DMS79 (cell line): ENCODE results near the gene DIABLO.
"Not testable (repeated sequence)": the region's sequence is repeated elsewhere in the genome, so short reads cannot be mapped to it uniquely, and the experiment has no call there.

Experiments
- DNase-seq: peaks from one replicate; lab custom pipeline; 2025; lab: John Stamatoyannopoulos, UW

Gene DIABLO

DNA sequence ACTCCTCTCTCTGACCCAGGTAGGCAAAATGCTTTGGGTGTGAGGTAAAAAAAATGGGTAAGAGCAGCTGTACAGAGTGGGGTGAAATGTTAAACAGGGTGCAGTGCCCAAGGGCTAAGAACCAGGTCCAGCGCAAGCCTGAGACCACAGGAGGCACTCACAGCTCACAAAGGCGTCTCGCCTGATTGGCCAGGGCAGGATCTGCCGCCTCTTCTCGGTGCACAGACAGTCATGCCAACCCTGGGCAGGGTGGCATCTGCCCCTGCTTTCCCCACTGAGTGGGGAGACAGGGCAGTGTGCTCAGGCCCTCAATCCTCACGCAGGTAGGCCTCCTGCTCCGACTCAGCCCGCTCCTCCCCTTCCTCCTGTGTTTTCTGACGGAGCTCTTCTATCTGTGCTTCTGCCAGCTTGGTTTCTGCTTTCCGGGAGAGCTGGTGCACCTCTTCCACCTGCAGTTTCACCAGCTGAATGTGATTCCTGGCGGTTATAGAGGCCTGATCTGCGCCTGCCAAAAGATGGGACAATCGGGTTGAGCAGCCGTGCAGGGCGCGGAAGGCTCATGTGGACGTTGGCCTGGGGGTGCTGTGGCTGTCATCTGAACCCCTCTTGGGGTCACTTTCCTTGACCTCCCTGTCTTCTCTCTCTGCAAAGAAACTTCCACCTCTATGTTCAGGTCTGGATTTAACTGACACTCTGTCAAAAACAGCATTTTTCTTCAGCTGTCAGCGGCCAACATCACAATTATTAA is 17.6 kb downstream of the DIABLO start:
- no peak for DNase-seq

DNA sequence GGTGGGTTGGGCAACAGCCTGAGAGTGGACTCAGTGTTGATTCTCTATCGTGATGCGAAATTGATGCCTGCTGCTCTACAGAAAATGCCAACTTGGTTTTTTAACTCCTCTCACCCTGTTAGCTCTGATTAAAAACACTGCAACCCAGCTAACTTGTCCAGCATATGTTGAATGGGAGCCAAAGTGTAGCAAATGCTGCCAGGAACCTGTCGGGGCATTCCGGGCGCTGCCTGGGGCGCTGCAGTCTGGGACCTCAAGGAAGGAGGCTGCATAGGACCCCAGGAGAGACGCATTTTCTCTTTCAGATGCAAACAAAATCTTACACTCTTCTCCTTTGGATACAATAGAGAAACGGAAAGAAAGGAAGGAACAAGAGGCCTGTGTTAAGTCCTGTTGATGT is 18.5 kb downstream of the DIABLO start:
- no peak for DNase-seq

DNA sequence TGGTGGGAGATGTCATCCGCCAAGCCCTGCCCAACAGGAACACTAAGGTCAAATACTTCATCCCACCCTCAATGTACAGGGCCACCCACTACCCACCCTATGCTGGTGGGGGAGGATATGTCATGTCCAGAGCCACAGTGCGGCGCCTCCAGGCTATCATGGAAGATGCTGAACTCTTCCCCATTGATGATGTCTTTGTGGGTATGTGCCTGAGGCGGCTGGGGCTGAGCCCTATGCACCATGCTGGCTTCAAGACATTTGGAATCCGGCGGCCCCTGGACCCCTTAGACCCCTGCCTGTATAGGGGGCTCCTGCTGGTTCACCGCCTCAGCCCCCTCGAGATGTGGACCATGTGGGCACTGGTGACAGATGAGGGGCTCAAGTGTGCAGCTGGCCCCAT is 18.9 kb downstream of the DIABLO start:
- DNase-seq: no peak

DNA sequence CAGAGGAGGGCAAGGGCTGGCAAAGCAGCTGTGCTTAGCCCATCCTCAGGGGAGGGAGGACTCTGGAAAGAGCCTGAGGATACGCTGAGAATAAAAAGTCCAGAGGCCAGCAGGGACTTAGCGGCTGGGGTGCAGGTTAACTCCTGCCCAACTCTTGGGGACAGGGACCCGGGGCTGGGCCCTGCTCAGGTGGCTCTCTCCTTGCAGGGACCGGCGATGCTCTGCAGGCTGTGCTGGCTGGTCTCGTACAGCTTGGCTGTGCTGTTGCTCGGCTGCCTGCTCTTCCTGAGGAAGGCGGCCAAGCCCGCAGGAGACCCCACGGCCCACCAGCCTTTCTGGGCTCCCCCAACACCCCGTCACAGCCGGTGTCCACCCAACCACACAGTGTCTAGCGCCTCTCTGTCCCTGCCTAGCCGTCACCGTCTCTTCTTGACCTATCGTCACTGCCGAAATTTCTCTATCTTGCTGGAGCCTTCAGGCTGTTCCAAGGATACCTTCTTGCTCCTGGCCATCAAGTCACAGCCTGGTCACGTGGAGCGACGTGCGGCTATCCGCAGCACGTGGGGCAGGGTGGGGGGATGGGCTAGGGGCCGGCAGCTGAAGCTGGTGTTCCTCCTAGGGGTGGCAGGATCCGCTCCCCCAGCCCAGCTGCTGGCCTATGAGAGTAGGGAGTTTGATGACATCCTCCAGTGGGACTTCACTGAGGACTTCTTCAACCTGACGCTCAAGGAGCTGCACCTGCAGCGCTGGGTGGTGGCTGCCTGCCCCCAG is 19.6 kb downstream of the DIABLO start:
- DNase-seq: no peak

DNA sequence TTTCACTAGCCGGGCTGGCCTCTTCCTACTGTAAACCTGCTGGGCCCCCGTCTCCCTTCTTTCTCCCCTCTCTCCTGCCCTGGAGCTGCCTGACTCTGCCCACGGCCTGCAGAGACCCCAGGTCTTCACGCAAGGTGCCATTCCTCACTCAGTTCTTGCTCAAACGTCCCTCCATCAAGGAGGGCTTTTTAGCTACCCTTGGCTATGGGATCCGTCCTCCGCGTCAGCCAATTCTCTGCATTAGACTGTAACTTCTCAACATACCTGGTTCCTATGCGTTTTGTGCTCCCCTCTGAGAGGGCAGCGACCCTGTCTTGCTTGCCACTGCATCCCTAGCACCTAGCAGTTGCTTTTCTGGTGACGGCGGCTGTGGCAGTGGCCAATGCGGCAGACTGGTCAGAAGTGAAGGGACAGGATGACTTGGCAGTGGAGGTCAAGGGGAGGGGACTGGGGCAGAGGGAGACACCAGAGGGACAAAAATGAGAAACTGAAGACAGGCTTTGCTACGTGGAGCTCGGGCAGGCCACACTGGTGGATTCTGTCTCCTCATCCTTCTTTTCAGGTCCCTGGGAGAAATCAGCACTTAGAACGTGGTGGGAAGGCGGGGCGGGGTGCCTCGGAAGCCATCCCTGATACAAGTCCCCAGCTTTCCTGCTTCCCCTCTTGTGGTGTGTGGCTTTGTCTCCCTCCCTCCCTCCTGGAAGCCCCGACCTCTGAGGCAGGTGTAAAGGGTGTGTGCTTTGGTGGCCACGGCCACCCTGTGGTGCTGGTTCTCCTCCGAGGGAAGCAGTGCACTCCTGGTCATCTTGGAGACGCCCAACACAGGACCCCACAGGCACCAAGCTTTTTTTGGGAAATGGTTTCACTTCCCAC is 20.6 kb downstream of the DIABLO start:
- no peak for DNase-seq

DNA sequence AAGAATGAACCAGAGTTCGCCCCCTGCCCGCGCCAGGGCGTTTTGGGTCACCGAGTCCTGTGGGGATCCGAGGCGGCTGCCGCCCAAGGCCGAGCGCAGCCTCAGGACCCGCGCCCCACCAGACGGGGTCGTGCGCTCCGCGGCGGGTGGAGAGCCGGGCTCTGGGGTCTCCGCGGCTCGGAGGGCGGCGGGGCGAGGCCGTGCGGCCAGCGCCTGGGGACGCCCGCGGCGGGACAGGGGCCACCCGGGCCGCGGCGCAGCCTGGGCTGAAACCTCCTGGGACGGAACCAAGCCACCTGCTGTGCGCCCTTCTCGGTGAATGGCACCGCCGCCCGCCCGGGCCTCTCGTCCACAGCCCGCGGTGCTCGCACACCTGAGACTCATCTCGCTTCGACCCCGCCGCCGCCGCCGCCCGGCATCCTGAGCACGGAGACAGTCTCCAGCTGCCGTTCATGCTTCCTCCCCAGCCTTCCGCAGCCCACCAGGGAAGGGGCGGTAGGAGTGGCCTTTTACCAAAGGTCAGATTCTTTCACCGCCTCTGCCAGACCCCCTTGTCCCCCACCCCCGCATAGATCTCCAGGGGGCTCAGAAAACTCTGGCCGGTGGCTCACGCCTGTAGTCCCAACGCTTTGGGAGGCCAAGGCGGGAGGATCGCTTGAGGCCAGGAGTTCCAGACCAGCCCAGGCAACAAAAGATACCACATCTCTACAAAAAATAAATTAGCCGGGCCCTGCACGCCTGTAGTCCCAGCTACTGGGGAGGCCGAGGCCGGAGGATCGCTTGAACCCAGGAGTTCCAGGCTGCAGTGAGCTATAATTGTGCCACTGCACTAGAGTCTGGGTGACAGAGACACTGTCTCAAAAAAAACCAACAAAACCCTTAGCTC is 21.4 kb downstream of the DIABLO start:
- no peak for DNase-seq

DNA sequence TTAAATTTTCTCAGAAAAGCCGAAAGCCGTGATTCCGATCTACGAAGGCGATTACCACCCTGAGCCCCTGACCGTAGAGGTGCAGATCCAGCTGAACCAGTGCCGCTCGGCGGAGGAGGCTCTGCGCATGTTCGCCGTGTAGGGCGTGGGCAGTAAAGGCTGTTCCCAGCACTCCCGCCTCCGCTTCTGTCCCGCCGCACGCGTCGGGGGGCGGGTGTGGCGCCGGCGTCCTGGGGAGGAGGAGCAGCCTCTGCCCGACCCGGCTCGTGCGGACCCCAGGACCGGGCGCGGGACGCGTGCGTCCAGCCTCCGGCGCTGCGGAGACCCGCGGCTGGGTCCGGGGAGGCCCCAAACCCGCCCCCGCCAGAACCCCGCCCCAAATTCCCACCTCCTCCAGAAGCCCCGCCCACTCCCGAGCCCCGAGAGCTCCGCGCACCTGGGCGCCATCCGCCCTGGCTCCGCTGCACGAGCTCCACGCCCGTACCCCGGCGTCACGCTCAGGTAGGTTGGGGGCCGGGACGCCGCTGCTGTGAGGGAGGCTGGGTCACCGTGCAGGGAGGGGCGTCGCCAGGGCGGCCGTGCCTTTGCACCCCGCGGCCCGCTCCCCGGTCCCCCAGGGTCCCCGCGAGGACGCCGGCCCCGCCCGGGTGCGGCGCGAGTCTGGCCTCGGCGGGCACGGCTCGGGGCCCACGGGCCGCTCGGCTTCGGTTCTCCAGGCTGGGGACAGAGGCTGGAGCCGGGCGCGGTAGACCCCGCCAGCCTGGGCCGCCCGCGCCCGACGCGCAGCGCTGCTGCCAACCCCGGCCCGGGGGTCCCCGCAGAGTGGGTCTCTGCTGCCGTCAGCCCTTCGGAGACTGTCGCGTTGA is 22.3 kb downstream of the DIABLO start, which contains the start of gene B3GNT4:
TSS of gene B3GNT4 (plus strand) at position 409 of the 866 bp plus-strand sequence. CDS start 910 bp downstream, outside the sequence.
- DNase-seq: peak; percentile 26

DNA sequence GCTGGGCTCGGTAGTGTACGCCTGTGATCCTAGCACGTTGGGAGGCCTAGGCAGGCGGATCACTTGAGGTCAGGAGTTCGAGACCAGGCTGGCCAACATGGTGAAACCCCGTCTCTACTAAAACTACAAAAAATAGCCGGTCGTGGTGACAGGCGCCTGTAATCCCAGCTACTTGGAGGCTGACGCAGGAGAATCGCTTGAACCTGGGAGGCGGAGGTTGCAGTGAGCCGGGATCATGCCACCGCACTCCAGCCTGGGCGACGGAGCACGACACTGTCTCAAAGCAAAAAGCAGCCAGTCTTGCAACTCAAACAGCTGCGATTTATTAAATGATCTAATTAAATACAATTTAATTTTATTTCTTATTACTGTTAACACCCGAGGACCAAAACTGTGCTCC is 23.0 kb downstream of the DIABLO start:
- DNase-seq: not testable (repeated sequence)

DNA sequence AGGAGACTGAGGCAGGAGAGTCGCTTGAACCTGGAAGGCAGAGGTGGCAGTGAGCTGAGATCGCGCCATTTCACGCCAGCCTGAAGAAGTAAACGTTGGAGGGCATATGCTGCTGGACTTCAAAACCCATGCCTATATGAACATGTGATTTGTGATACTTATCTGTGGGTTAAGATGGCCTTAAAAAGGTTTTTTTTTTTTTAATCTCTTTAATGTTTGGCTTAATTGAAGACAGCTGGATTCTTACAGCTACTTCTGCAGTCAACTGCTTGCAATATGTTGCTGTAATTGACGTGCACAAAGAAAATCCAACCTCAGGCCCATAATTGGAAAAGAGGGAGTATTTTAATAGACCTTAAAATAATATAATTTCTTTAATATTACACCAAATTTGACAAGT is 23.8 kb downstream of the DIABLO start:
- DNase-seq: no peak

DNA sequence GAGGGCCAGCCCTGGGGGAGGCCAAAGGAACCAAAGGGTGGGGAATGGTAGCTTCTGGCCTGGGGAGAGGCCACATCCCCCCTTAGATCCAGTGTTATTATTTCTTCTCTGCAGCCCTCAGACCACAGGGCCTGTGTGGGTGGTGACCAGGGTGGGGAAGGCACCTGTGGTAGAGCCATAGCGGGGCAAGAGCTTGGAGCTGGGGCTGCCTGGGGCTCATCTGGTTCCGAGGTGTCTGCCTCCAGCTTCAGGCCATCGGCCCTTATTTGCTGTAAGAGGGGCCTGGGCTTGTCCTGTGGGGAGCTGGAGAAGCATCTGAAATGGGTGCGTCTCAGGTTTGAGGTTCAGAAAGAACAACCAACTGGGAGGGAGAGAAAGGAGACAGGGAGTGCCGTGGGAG is 24.5 kb downstream of the DIABLO start:
- no peak for DNase-seq

DNA sequence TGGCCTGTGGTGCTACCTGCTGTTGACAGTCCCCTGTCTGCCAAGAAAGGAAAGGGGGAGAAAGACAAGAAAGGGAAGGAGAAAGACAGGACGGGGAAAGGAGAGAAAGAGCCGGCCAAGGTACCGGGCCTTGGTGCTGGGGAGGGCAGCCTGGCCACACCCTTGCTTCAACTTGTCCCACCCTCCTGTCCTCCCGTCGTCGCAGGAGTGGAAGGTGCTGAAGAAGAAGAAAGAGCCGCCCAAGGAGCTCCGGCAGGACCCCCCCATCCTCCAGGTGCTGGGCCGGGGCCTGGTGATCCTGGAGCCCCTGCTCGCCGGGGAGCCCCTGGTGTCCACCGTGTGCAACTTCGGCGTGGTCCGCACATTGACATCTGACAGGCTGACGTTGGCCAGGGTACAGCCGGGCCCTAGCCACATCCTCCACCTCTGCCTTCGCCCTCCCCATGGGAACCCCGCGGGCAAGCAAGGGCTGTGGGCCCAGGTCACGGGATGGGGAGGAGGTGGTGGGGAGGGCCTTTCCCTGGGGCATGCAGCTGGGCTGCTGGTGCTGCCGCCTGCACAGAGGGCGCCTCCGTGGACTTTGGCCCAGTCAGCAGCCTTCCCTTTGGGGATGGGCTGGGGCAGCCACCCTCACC is 25.2 kb downstream of the DIABLO start:
- DNase-seq: no peak

DNA sequence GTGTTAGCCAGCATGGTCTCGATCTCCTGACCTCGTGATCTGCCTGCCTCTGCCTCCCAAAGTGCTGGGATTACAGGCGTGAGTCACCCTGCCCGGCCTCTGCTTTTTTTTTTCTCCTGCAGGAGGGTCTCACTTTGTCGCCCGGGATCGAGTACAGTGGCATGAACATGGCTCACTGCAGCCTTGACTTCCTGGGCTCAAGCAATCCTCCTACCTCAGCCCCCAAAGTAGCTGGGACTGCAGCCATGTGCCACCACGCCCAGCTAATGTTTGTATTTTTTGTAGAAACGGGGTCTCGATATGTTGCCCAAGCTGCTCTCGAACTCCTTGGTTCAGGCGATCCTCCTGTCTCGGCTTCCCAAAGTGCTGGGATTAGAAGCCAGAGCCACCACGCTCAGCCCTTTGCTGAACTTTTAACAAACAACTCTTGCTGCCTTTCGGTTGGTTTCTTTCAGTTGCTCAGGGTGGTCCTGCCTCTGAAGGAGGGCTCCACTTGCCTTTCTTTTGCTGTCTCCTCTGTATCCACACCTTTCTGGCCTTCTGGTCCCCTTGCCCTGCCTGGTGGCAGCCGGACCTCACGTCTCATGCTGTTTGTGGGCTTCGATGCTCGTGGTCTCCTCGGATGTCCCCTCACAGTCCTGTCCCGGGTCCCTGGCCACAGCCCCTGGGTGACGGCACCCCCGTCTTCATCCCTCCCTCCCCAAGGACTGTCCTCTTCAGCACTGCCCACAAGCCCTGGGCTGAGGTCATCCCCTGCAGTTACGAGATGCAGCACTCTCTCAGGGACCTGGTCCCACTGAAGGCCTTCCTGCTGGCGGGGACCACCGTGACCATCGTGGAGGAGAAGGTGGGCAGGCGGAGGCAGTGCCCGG is 26.1 kb downstream of the DIABLO start:
- DNase-seq: no peak

DNA sequence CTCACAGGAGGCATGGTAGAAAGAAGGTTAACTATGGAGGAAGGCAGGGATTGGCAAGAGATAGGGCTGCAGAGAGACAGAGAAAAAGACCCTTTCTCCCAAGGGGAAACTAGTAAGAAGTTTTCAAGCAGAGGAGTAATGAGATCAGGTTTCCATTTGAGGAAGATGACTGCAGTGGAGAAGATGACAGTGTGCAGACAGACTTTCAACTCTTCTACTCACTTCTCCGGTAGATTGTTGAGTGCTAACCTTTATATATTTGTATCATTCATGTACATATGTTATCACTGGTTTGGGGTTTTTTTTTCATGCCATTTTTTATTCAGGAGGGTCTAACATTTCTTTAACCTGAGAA is 28.3 kb downstream of the DIABLO start:
- no peak for DNase-seq

DNA sequence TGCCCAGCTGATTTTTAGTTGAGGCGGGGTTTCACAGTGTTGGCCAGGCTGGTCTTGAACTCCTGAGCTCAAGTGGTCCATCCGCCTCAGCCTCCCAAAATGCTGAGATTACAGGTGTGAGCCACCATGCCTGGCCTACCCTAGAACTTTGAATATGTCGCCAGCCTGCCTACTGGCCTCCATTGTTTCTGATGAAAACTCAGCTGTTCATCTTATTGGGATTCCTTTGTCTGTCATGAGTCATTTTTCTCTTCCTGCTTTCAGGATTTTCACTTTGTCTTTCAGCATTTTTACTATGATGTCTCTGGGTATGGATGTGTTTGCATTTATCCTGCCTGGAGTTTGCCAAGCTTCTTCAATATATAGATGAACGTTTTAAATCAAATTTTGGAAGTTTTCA is 30.4 kb downstream of the DIABLO start:
- no peak for DNase-seq

DNA sequence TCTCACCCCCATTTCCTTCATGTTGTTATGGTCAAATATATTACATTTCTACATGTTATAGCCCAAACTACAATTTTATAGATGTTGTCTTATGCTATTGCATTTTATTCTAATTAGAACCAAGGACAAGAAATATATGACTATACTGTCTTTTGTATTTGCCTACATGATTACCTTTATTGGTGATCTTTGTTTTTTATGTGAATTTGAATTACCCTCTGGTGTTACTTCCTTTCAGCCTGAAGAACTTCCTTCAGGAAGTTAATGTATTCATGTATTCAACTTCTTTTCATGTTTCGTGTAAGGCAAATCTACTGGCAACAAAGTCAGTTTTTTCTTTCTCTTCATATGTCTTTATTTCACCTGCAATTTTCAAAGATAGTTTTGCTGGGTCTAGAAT is 31.0 kb downstream of the DIABLO start:
- DNase-seq: no peak

DNA sequence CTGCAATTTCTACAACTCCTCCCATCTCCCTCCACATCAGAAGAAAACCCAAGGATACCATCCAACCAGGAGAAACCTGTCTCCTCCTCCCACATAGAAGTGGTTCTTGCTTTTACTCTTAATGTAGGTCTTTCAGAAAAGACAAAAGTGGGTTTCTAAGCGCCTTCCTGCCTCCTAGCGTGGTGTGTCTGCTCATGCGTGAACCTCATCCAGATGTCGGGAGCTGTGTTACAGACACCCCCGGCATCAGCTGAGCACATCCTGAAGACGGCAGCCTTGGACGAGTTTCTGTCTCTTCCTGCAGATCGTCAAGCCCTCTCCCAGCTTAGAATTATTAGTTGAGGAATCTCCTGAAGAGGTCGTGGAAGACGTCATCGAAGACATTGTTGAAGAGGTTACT is 33.4 kb downstream of the DIABLO start:
- no peak for DNase-seq

DNA sequence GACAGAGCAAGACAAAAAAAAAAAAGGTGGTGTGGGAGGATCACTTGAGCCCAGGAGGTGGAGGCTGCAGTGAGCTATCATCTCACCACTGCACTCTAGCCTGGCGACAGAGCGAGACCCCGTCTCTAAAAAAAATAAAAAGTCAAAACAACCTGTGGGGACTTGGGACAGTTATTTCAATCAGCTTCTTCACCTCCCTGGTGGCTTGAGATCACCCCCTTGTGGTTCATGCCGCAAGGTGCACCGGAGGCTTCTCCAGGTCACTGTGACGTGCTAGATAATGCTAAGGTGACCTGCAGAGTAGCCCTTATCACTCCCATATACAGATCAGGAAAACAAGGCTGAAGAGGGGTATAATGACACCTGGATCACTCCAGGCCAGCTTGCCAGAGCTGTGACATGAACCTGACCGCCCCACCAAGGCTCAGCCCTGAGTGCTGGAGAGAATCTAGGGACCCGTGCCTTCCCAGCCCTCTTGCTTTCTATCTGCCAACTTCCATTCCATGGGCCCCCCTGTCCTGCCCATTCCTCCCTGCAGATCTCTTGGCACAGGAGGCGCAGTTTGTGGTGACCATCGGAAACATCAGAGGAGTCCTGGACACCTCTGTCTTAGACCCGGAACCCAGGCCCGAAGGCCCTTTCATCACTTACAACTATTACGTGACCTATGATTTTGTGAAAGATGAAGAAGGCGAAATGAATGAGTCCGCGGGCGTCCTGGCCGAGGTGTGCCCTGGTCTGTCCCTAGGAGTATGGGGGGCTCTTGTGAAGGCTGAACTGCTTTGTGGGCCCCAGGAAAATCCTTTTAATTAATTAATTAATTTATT is 34.8 kb downstream of the DIABLO start:
- peak; percentile 42 for DNase-seq
